Astrocyte of the cerebellum (primary cell): ENCODE results near the gene DIPK2B.

Experiments used
- DNase-seq: peaks from one replicate; pipeline ENCODE4 v3.0.0-alpha.2; 2011; ENCODE audit warnings: low read depth
- H3K4me3 ChIP-seq: 2 replicates; pipeline ENCODE4 v1.5.1; 2011; ENCODE audit warnings: mild to moderate bottlenecking, low read depth, low read length, moderate library complexity
- CTCF ChIP-seq: IDR thresholded peaks from 2 replicates; pipeline ENCODE4 v1.5.1; 2012; ENCODE audit warnings: low read length, low read depth, moderate library complexity, mild to moderate bottlenecking; ENCODE audit errors: missing control alignments
- in situ Hi-C: cut with HindIII; loops from 2 replicates; pipeline ENCODE4 v1.10.0; 2017; ENCODE audit warnings: low sequenced_read_pairs

DIPK2B gene

GRCh38 chrX:45196701-45197100 is 4.0 kb downstream of the DIPK2B start:
- no peak for DNase-seq
- no peak for TF ChIP-seq CTCF
- no peak overlapping the region for H3K4me3 ChIP-seq
- in situ Hi-C loops = no loop called here

- DNase-seq = peak; percentile 22
- in situ Hi-C loops = no loop called here
- no peak overlapping the region for H3K4me3 ChIP-seq
- no peak for TF ChIP-seq CTCF
Observed at GRCh38 chrX:45191820-45192409, 8.8 kb downstream of the DIPK2B start.

- no peak overlapping the region for H3K4me3 ChIP-seq
- in situ Hi-C loops = no loop called here
- no peak for DNase-seq
- no peak for TF ChIP-seq CTCF
Observed at GRCh38 chrX:45191383-45191782, 9.3 kb downstream of the DIPK2B start.

- no peak for DNase-seq
- TF ChIP-seq CTCF = no peak
- H3K4me3 ChIP-seq = peak overlapping the region; percentile 37
- in situ Hi-C loops = no loop called here
Observed at GRCh38 chrX:45187731-45188130, 12.9 kb downstream of the DIPK2B start.

GRCh38 chrX:45186643-45187026 is 14.0 kb downstream of the DIPK2B start:
- TF ChIP-seq CTCF = no peak
- no peak overlapping the region for H3K4me3 ChIP-seq
- in situ Hi-C loops = no loop called here
- no peak for DNase-seq

GRCh38 chrX:45184211-45184610 is 16.5 kb downstream of the DIPK2B start:
- DNase-seq = no peak
- no peak overlapping the region for H3K4me3 ChIP-seq
- no peak for TF ChIP-seq CTCF
- in situ Hi-C loops = no loop called here
